H7 (cell line): ENCODE data around the gene PPP1R14C. TPM values are rescaled to one million over a fixed set of nuclear protein-coding genes. Genes with fewer than 3 reads are reported as not detected.
A peak's percentile ranks its signal among the peaks of the same experiment; 100 is the strongest.

Source experiments
- DNase-seq: peaks from one replicate; pipeline ENCODE4 v3.0.0; 2012
- H3K27me3 ChIP-seq: 2 replicates; pipeline ENCODE4 v1.6.0; 2011; ENCODE audit warnings: mild to moderate bottlenecking, low read length; ENCODE audit not compliant: control insufficient read depth, insufficient read depth
- H3K36me3 ChIP-seq: replicated peaks from 2 replicates; pipeline ENCODE4 v1.5.1; 2011; ENCODE audit warnings: low read length; ENCODE audit not compliant: control insufficient read depth, insufficient read depth
- H3K4me3 ChIP-seq: 2 replicates; pipeline ENCODE4 v1.5.1; 2011; ENCODE audit warnings: low read depth, mild to moderate bottlenecking, control low read depth, low read length, moderate library complexity; ENCODE audit not compliant: insufficient read depth
- total RNA-seq: library from RNA; depleted of rRNA; stranded (reverse); fragments of >200 nt; shearing (Covaris generic); gene quantifications from 2 replicates; pipeline ENCODE4 v1.2.3, GENCODE V29; 2014

PPP1R14C gene
- total RNA-seq, 1 experiment from 2014 or later: 0.10 TPM

GRCh38 chr6:150261997-150262697 lies 119.3 kb downstream of the PPP1R14C start:
- Histone ChIP-seq H3K4me3 (no peak overlapping the region), H3K36me3 (no peaks in the 10 kb centered on the region), H3K27me3 (no peaks in the 10 kb centered on the region)
- DNase-seq: peak; percentile 49

GRCh38 chr6:150263765-150264404 lies 121.0 kb downstream of the PPP1R14C start:
- H3K27me3 ChIP-seq: no peaks in the 10 kb centered on the region
- no peak for DNase-seq

DNA sequence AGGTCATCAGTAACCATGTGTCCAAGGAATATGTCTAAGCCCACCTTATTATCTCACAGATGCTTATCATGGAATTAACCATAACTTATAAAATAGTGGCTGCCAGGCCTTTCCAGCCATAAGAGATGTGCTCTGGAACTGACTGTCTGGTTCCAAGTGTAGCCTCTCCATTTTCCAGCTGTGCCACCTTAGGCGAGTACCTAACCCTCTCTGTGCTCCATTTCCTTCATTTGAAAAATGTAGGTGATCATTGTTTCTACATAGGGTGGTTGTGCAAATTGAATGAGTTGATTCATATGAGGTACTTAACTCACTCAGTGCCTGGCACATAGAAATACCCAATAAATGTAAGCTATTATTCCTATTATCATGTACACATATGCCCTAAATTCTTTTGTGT lies 123.5 kb downstream of the PPP1R14C start:
- no peaks in the 10 kb centered on the region for H3K27me3 ChIP-seq
- no peaks in the 10 kb centered on the region for H3K36me3 ChIP-seq
- no peak for DNase-seq
- no peak overlapping the region for H3K4me3 ChIP-seq

More at GRCh38 chr6:150263765-150264404, 121.0 kb downstream of the PPP1R14C start:
- H3K36me3 ChIP-seq: no peaks in the 10 kb centered on the region
- no peak overlapping the region for H3K4me3 ChIP-seq

- Histone ChIP-seq H3K36me3 (no peaks in the 10 kb centered on the region), H3K4me3 (no peak overlapping the region), H3K27me3 (no peaks in the 10 kb centered on the region)
- no peak for DNase-seq
These were observed 124.3 kb downstream of the PPP1R14C start for GRCh38 chr6:150266963-150267685.

- Histone ChIP-seq H3K4me3 (no peak overlapping the region), H3K36me3 (no peaks in the 10 kb centered on the region), H3K27me3 (no peaks in the 10 kb centered on the region)
- DNase-seq: no peak
These were observed 125.1 kb downstream of the PPP1R14C start for GRCh38 chr6:150267686-150268561.

GRCh38 chr6:150269130-150269856 lies 126.4 kb downstream of the PPP1R14C start:
- Histone ChIP-seq H3K4me3 (no peak overlapping the region), H3K36me3 (no peaks in the 10 kb centered on the region), H3K27me3 (no peaks in the 10 kb centered on the region)
- no peak for DNase-seq

- Histone ChIP-seq H3K4me3 (no peak overlapping the region), H3K36me3 (no peaks in the 10 kb centered on the region), H3K27me3 (no peaks in the 10 kb centered on the region)
- DNase-seq: no peak
These were observed 127.0 kb downstream of the PPP1R14C start for GRCh38 chr6:150269857-150270223.

- Histone ChIP-seq H3K4me3 (no peak overlapping the region), H3K36me3 (no peaks in the 10 kb centered on the region), H3K27me3 (no peaks in the 10 kb centered on the region)
- DNase-seq: no peak
These were observed 127.6 kb downstream of the PPP1R14C start for GRCh38 chr6:150270330-150271052.

- H3K36me3 ChIP-seq: no peaks in the 10 kb centered on the region
- H3K4me3 ChIP-seq: no peak overlapping the region
- no peak for DNase-seq
- H3K27me3 ChIP-seq: no peaks in the 10 kb centered on the region
These were observed 128.3 kb downstream of the PPP1R14C start for GRCh38 chr6:150271172-150271500.

DNA sequence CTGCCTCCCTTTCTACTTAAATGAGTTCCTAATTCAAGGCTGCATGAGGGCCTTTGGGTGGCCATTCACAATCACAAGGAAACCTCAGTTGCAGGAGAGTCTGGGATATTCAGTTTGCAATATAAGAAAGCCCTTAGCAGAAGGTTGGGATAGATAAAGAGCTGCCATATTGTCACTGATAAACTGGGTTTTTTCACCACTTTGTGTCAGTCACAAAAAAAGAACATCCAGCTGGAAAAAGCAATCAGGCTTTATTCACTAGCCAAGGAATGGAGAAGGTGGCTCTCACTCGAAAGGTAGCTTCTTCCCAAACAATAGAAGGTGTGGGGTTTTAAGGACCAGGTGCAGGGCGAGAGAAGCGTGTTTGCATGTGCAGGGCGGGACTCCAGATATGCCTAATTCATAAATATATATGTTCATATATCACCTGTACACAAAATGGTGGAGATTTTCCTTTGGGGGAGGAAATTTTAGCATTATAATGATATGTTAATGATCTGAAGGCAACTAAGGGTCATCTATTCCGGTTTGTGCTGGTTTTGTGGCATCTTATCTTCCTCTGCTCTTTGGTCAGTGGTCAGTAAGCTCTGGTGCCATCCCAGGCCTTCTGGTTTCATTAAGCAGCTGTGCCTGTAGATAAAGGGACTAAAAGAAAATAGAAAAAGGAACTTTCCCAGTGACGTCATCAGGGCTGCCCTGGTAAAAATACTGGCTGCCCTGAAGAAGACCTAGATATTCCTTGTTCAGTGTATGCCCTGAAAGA lies 128.8 kb downstream of the PPP1R14C start:
- DNase-seq: no peak
- H3K27me3 ChIP-seq: no peaks in the 10 kb centered on the region
- H3K36me3 ChIP-seq: no peaks in the 10 kb centered on the region

DNA sequence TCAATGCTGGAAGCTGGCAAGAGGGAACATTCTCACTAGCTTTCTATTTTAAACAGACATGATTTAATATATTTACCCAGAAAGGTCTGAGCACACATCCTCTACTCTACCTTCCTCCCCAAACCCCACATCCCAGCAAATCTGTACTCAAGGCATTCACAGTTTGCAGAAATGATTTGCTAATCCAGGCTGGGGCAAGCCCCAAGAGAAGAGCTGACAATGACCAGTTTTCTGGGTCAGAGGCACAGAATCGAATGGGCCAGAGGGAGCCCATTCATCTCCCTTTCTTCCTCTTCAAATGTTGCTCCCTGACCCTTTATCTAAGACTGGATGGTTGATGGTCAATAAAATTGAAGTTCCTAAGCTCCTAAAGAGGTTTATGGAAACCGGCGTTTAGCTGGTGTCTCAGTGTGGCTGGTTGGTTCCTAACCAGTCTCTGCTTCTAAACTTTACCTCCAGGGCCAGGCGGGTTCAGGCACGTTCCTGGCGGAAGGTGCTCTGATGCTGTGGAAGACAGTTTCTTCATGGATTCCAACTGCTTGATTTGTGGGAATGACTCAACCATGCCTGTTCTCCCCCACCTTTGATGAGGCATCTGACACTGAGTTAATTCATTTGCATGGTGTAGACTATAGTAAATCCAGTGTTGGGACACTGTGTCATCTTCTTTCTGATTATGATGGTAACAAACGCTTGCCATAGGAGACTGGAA lies 129.6 kb downstream of the PPP1R14C start:
- H3K27me3 ChIP-seq: no peaks in the 10 kb centered on the region

More for the DNA sequence above, 128.8 kb downstream of the PPP1R14C start:
- no peak overlapping the region for H3K4me3 ChIP-seq

DNA sequence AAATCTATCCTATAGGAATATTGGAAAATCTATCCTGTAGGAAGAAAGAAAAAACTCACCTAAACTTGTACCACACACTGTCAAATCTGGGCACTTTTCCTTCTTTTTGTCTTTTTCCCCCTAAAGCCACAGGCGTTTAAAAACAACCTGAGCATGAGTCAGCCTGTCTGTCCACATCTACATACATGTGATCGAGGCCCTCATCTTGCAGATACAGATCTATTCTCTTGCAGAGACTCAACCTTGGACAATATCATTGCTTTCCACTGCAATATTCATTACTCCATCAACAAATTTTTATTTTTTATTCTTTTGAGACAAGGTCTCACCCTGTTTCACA lies 130.1 kb downstream of the PPP1R14C start:
- Histone ChIP-seq H3K36me3 (no peaks in the 10 kb centered on the region), H3K4me3 (no peak overlapping the region), H3K27me3 (no peaks in the 10 kb centered on the region)
- DNase-seq: no peak

More for the DNA sequence above, 129.6 kb downstream of the PPP1R14C start:
- DNase-seq: no peak
- Histone ChIP-seq H3K4me3 (no peak overlapping the region), H3K36me3 (no peaks in the 10 kb centered on the region)
